HepG2 (cell line): ENCODE measurements around the gene MTHFD2L.

ENCODE experiments used
- GABPB1 ChIP-seq: IDR thresholded peaks from 2 replicates; pipeline ENCODE4 v1.6.1; 2016; ENCODE audit warnings: mild to moderate bottlenecking, missing genetic modification reagents, moderate library complexity, missing compliant biosample characterization
- HDAC2 ChIP-seq: sonication (generic); formaldehyde crosslinking; IDR thresholded peaks from 2 replicates; pipeline ENCODE4 v1.4.0; 2020; ENCODE audit warnings: missing genetic modification reagents
- KDM4B ChIP-seq: sonication (generic); formaldehyde crosslinking; IDR thresholded peaks from 2 replicates; pipeline ENCODE4 v1.4.0; 2020; ENCODE audit warnings: missing genetic modification reagents
- SP1 ChIP-seq, 2 experiments: fragments of 450-650 bp in 1 of 2; sonication (generic) in 1 of 2; formaldehyde crosslinking in 1 of 2; IDR thresholded peaks; 2 replicates each; pipeline versions ENCODE4 v1.4.0 to v1.6.1; 2016 to 2020; ENCODE audit warnings: missing genetic modification reagents in 1 of 2
- ZKSCAN8 ChIP-seq: IDR thresholded peaks from 2 replicates; pipeline ENCODE4 v1.6.1; 2016; ENCODE audit warnings: borderline replicate concordance, missing genetic modification reagents, missing compliant biosample characterization
- ZNF256 ChIP-seq: sonication (generic); formaldehyde crosslinking; conservative IDR thresholded peaks from 2 replicates; pipeline ENCODE4 v1.4.0; 2020; ENCODE audit warnings: missing genetic modification reagents

- TF ChIP-seq ZNF256: no peak
- TF ChIP-seq ZKSCAN8 (CRISPR knock-in tag): no peak
- TF ChIP-seq KDM4B: no peak
- TF ChIP-seq HDAC2 (CRISPR knock-in tag): no peak
- no peak for TF ChIP-seq SP1 (IDR thresholded peaks at IDR 0.05)
- TF ChIP-seq SP1 (CRISPR knock-in tag; IDR thresholded peaks at IDR 0.05): no peak
- TF ChIP-seq GABPB1: no peak
Observed at GRCh38 chr4:74304095-74304625, 146.2 kb downstream of the MTHFD2L start.
